CD14-positive monocyte (primary cell): Measurements from ENCODE around the gene SH3YL1. TPM values are rescaled to one million over a fixed set of nuclear protein-coding genes. Genes with fewer than 3 reads are reported as not detected.

Experiments
- DNase-seq, 3 donors: peaks; one replicate each; pipeline ENCODE4 v3.0.0-alpha.2; 2011 to 2022
- H2AFZ ChIP-seq: 2 replicates; pipeline ENCODE4 v1.6.0; 2012; ENCODE audit warnings: mild to moderate bottlenecking, low read depth, low read length, inconsistent platforms; ENCODE audit not compliant: insufficient read depth, poor library complexity, severe bottlenecking
- H3K27ac ChIP-seq, 2 donors: 1 replicate in 1 of 2; 2 replicates in 1 of 2; pipeline ENCODE4 v1.5.1; 2012 to 2013; ENCODE audit warnings: low read length in 2 of 2, control low read depth in 1 of 2, inconsistent platforms in 1 of 2, low read depth in 1 of 2, mild to moderate bottlenecking in 1 of 2
- H3K27me3 ChIP-seq, 2 donors: one replicate each; pipeline versions ENCODE4 v1.6.0 to v1.6.1; 2011 to 2013; ENCODE audit warnings: low read length in 2 of 2; ENCODE audit not compliant: control insufficient read depth in 2 of 2, insufficient read depth in 2 of 2
- H3K36me3 ChIP-seq, 2 donors: replicated peaks in 1 of 2; 1 replicate in 1 of 2; 2 replicates in 1 of 2; pipeline versions ENCODE4 v1.5.1 to v1.6.1; 2012 to 2013; ENCODE audit warnings: low read length in 2 of 2, control low read depth in 1 of 2, inconsistent platforms in 1 of 2, mild to moderate bottlenecking in 1 of 2; ENCODE audit not compliant: insufficient read depth in 2 of 2, control insufficient read depth in 1 of 2
- H3K4me1 ChIP-seq, 2 donors: 1 replicate in 1 of 2; 2 replicates in 1 of 2; pipeline versions ENCODE4 v1.5.1 to v1.6.1; 2012 to 2013; ENCODE audit warnings: low read length in 2 of 2, control low read depth in 1 of 2, inconsistent platforms in 1 of 2, mild to moderate bottlenecking in 1 of 2, moderate library complexity in 1 of 2; ENCODE audit not compliant: insufficient read depth in 2 of 2, control insufficient read depth in 1 of 2
- H3K4me2 ChIP-seq: replicated peaks from 2 replicates; pipeline ENCODE3; 2012; ENCODE audit warnings: low read length, moderate library complexity, mild to moderate bottlenecking; ENCODE audit not compliant: poor library complexity, severe bottlenecking; ENCODE audit errors: extremely low read depth
- H3K4me3 ChIP-seq, 3 experiments: fragments of 200-600 bp in 1 of 3; sonication (generic) in 1 of 3; replicated peaks in 1 of 3; 1 replicate in 2 of 3; 2 replicates in 1 of 3; pipeline ENCODE4 v1.5.1; 2011 to 2013; ENCODE audit warnings: low read length in 3 of 3, mild to moderate bottlenecking in 3 of 3, control low read depth in 2 of 3, low read depth in 2 of 3, inconsistent platforms in 1 of 3, moderate library complexity in 1 of 3
- H3K79me2 ChIP-seq: 2 replicates; pipeline ENCODE4 v1.6.0; 2012; ENCODE audit warnings: mild to moderate bottlenecking, control low read depth, inconsistent platforms, low read length, moderate library complexity; ENCODE audit not compliant: insufficient read depth
- H3K9ac ChIP-seq: 2 replicates; pipeline ENCODE4 v1.6.0; 2017; ENCODE audit warnings: low read length, mild to moderate bottlenecking; ENCODE audit not compliant: insufficient read depth, poor library complexity, severe bottlenecking
- H3K9me3 ChIP-seq, 2 donors: replicated peaks in 1 of 2; 1 replicate in 1 of 2; 2 replicates in 1 of 2; pipeline versions ENCODE4 v1.5.1 to v1.6.1; 2012 to 2013; ENCODE audit warnings: low read length in 2 of 2, control low read depth in 1 of 2; ENCODE audit not compliant: control insufficient read depth in 1 of 2, insufficient read depth in 1 of 2
- H4K20me1 ChIP-seq: 2 replicates; pipeline ENCODE4 v1.6.0; 2012; ENCODE audit warnings: mild to moderate bottlenecking, low read length, control low read depth, moderate library complexity; ENCODE audit not compliant: insufficient read depth
- H3K27ac Mint-ChIP-seq, 7 donors: one replicate each; pipeline ENCODE4 v1.8.0; 2020; ENCODE audit warnings: mild to moderate bottlenecking in 7 of 7, mixed read lengths in 7 of 7, moderate library complexity in 6 of 7, inconsistent platforms in 2 of 7
- H3K27me3 Mint-ChIP-seq, 3 donors: one replicate each; pipeline ENCODE4 v1.8.0; 2021 to 2022; ENCODE audit warnings: low read depth in 3 of 3, mild to moderate bottlenecking in 3 of 3, mixed read lengths in 3 of 3, moderate library complexity in 3 of 3, inconsistent platforms in 1 of 3
- H3K36me3 Mint-ChIP-seq, 2 donors: one replicate each; pipeline ENCODE4 v1.8.0; 2020; ENCODE audit warnings: mixed read lengths in 2 of 2, inconsistent platforms in 1 of 2, mild to moderate bottlenecking in 1 of 2
- H3K4me1 Mint-ChIP-seq: one replicate; pipeline ENCODE4 v1.8.0; 2020; ENCODE audit warnings: mild to moderate bottlenecking, mixed read lengths
- H3K4me3 Mint-ChIP-seq, 2 donors: one replicate each; pipeline ENCODE4 v1.8.0; 2020; ENCODE audit warnings: mild to moderate bottlenecking in 2 of 2, mixed read lengths in 2 of 2, moderate library complexity in 1 of 2
- H3K9me3 Mint-ChIP-seq, 7 donors: one replicate each; pipeline ENCODE4 v1.8.0; 2020 to 2022; ENCODE audit warnings: mixed read lengths in 7 of 7, mild to moderate bottlenecking in 6 of 7, moderate library complexity in 6 of 7, inconsistent platforms in 2 of 7
- WGBS: methylation state at CpG from one replicate; pipeline ENCODE4 v1.1.5; 2013; ENCODE audit warnings: missing lambda C conversion rate; ENCODE audit not compliant: insufficient coverage; 5-methylcytosine and 5-hydroxymethylcytosine counted together
- intact Hi-C, 2 donors: fragments of 100-400 bp; cut with micrococcal nuclease; formaldehyde crosslinking; loops; one replicate each; pipeline versions ENCODE4 v1.15.0 to v1.15.1; 2023
- polyA plus RNA-seq, 3 donors: library from polyadenylated mRNA; depleted of rRNA in 1 of 3; unstranded in 2 of 3; stranded (reverse) in 1 of 3; fragments of 300-500 nt in 2 of 3; fragments of >200 nt in 1 of 3; fragmentation: Illumina TruSeq in 2 of 3; gene quantifications; 1 replicate in 2 of 3; 2 replicates in 1 of 3; pipeline ENCODE4 v1.2.3, GENCODE V29; 2012 to 2021
- TF ChIP-seq, protein P1 (sequence below): fragments of 200-600 bp; IDR thresholded peaks from one replicate; pipeline ENCODE4 v1.8.0; 2022; ENCODE audit warnings: antibody characterized with exemption, mild to moderate bottlenecking

SH3YL1 gene
- polyA plus RNA-seq, 3 donors = 2.4 to 11.7 (median 4.0) TPM

DNA sequence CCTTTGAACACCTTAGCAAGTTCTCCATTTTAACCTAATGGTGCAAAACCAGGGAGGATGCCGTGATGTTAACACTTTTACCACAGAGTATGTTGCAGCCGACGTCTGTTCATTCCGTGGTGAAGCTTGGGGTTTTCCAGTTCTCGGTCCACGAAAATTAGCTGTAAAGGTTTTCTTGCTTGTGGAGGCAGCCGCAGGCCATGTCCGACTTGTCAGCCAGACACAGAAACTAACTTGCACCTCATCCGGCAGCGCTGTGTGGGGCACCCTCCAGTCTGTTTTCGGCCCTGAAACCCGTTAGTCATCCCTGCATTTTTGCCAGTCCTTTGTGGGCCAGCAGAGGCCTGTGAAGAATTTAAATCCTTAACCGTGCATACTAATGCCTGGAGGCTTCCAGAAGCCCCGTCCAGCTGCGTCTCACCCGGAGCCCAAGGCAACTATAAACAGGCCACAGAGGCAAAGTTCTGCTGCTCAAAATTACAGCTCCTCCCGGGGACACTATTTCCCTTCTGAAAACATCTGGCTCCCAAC lies 70.6 kb downstream of the SH3YL1 start:
- Histone ChIP-seq H3K27me3 (no peaks in the 10 kb centered on the region), H3K27ac (no peak overlapping the region), H3K4me1 (no peaks in the 10 kb centered on the region), H3K9ac (no peak overlapping the region), H3K4me3 (no peak overlapping the region), H3K4me2 (no peak overlapping the region), H3K9me3 (peaks cover 11 to 37% of the 10 kb centered on the region in 2 donors), H4K20me1 (no peaks in the 10 kb centered on the region), H2AFZ (no peak overlapping the region), H3K36me3 (no peaks in the 10 kb centered on the region), H3K79me2 (no peaks in the 10 kb centered on the region)
- intact Hi-C loops = no loop called here
- Mint-ChIP-seq H3K9me3 (peaks cover 0 to 19% (median 4%) of the 10 kb centered on the region in 7 donors), H3K27me3 (peaks cover 0 to 2% (median 0%) of the 10 kb centered on the region in 3 donors), H3K4me1 (no peaks in the 10 kb centered on the region), H3K4me3 (no peak overlapping the region), H3K27ac (peak overlapping the region in 1 of 7 donors; percentile 15), H3K36me3 (no peaks in the 10 kb centered on the region)
- WGBS = 92% methylated on average over 16 of the region's 17 CpGs
- TF ChIP-seq, protein P1, sequence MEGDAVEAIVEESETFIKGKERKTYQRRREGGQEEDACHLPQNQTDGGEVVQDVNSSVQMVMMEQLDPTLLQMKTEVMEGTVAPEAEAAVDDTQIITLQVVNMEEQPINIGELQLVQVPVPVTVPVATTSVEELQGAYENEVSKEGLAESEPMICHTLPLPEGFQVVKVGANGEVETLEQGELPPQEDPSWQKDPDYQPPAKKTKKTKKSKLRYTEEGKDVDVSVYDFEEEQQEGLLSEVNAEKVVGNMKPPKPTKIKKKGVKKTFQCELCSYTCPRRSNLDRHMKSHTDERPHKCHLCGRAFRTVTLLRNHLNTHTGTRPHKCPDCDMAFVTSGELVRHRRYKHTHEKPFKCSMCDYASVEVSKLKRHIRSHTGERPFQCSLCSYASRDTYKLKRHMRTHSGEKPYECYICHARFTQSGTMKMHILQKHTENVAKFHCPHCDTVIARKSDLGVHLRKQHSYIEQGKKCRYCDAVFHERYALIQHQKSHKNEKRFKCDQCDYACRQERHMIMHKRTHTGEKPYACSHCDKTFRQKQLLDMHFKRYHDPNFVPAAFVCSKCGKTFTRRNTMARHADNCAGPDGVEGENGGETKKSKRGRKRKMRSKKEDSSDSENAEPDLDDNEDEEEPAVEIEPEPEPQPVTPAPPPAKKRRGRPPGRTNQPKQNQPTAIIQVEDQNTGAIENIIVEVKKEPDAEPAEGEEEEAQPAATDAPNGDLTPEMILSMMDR = no peak
- no peak for DNase-seq

DNA sequence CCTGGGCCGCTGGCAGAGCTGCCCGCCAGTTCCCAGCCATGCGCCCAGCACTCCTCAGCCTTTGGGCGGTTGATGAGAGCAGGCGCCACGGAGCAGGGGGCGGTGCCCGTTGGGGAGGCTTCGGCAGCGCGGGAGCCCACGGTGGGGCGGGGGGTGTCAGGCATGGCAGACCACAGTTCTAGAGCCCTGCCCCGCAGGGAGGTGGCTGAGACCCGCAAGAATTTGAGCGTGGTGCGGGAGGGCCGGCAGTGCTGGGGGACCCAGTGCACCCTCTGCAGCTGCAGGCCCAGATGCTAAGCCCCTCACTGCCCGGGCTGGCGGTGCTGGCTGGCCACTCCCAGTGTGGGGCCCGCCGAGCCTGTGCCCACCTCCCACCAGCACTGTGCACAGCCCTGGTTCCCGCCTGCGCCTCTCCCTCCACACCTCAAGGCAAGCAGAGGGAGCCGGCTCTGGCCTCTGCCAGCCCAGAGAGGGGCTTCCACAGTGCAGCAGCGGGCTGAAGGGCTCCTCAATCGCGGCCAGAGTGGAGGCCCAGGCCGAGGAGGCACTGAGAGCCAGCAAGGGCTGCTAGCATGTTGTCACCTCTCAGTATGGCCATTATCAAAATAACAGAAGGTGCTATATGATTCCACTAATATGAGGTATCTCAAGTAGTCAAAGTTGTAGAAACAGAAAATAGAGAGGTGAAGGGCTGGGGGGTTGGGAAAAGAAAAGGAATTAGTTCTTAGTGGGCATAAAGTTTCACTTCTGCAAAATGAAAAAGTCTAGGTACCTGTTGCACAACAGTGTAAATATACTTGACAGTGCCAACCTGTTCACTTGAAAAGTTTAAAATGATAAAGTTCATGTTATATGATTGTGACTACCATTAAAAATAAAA lies 72.3 kb downstream of the SH3YL1 start:
- Histone ChIP-seq H3K9me3 (peaks cover 25 to 48% of the 10 kb centered on the region in 2 donors), H3K79me2 (no peaks in the 10 kb centered on the region), H3K9ac (no peak overlapping the region), H3K4me3 (no peak overlapping the region), H3K36me3 (no peaks in the 10 kb centered on the region), H3K4me1 (no peaks in the 10 kb centered on the region), H3K27ac (no peak overlapping the region), H4K20me1 (no peaks in the 10 kb centered on the region), H3K27me3 (no peaks in the 10 kb centered on the region), H2AFZ (no peak overlapping the region), H3K4me2 (no peak overlapping the region)
- no peak for DNase-seq
- TF ChIP-seq, protein P1 = no peak
- no peaks in the 10 kb centered on the region for H3K36me3 Mint-ChIP-seq
- H3K9me3 Mint-ChIP-seq = peaks cover 4 to 25% (median 7%) of the 10 kb centered on the region in 7 donors
- peaks cover 0 to 4% (median 0%) of the 10 kb centered on the region in 3 donors for H3K27me3 Mint-ChIP-seq
- no peaks in the 10 kb centered on the region for H3K4me1 Mint-ChIP-seq
- 87% methylated on average over 27 of the region's 29 CpGs for WGBS
- H3K27ac Mint-ChIP-seq = no peak overlapping the region
- no peak overlapping the region for H3K4me3 Mint-ChIP-seq
- intact Hi-C loops = no loop called here
